Hematopoietic multipotent progenitor cell treated with erythropoietin and hydrocortisone succinate and interleukin-3 and kit ligand, for 17 days (in vitro differentiated cells): Measurements from ENCODE around the gene SIRPA.

ENCODE experiments used
- DNase-seq: peaks from one replicate; pipeline ENCODE4 v3.0.0-alpha.2; 2015; ENCODE audit warnings: low spot score

SIRPA gene

GRCh38 chr20:1894951-1895673 lies at the start of gene SIRPA:
SIRPA (plus strand) TSS chr20:1895407; CDS start chr20:1895448, 41 bp downstream.
- no peak for DNase-seq

- DNase-seq: no peak
These were observed 49.5 kb upstream of the SIRPA start for GRCh38 chr20:1845701-1846100.

GRCh38 chr20:1846341-1846740 lies 48.9 kb upstream of the SIRPA start:
- no peak for DNase-seq

- no peak for DNase-seq
These were observed 48.3 kb upstream of the SIRPA start for GRCh38 chr20:1846876-1847275.

- DNase-seq: no peak
These were observed 47.4 kb upstream of the SIRPA start for GRCh38 chr20:1847780-1848179.

GRCh38 chr20:1848373-1848772 lies 46.8 kb upstream of the SIRPA start:
- DNase-seq: no peak

- DNase-seq: no peak
These were observed 43.8 kb upstream of the SIRPA start for GRCh38 chr20:1851396-1851795.

- no peak for DNase-seq
These were observed 41.7 kb upstream of the SIRPA start for GRCh38 chr20:1853473-1853872.

- DNase-seq: no peak
These were observed 41.0 kb upstream of the SIRPA start for GRCh38 chr20:1854246-1854645.

- DNase-seq: no peak
These were observed 40.1 kb upstream of the SIRPA start for GRCh38 chr20:1855109-1855508.

- DNase-seq: no peak
These were observed 39.5 kb upstream of the SIRPA start for GRCh38 chr20:1855690-1856089.

GRCh38 chr20:1856424-1856823 lies 38.8 kb upstream of the SIRPA start:
- no peak for DNase-seq

- no peak for DNase-seq
These were observed 37.7 kb upstream of the SIRPA start for GRCh38 chr20:1857466-1857865.

- no peak for DNase-seq
These were observed 36.3 kb upstream of the SIRPA start for GRCh38 chr20:1858871-1859270.

- DNase-seq: no peak
These were observed 34.8 kb upstream of the SIRPA start for GRCh38 chr20:1860446-1860845.

GRCh38 chr20:1861347-1861976 lies 33.7 kb upstream of the SIRPA start:
- DNase-seq: no peak

GRCh38 chr20:1861996-1862662 lies 33.1 kb upstream of the SIRPA start:
- no peak for DNase-seq

GRCh38 chr20:1862663-1863053 lies 32.5 kb upstream of the SIRPA start:
- no peak for DNase-seq

GRCh38 chr20:1863296-1863695 lies 31.9 kb upstream of the SIRPA start:
- no peak for DNase-seq

- DNase-seq: no peak
These were observed 28.4 kb upstream of the SIRPA start for GRCh38 chr20:1866834-1867233.

- no peak for DNase-seq
These were observed 27.5 kb upstream of the SIRPA start for GRCh38 chr20:1867495-1868260.

GRCh38 chr20:1868856-1869255 lies 26.4 kb upstream of the SIRPA start:
- DNase-seq: no peak

- DNase-seq: no peak
These were observed 24.9 kb upstream of the SIRPA start for GRCh38 chr20:1870323-1870722.
